C4-2B (cell line): ENCODE data around the gene RXRA.
A peak's percentile ranks its signal among the peaks of the same experiment; 100 is the strongest.

Source experiments
- H3K27ac ChIP-seq: fragments of 450-650 bp; 2 replicates; pipeline ENCODE4 v1.5.1; 2017
- ZFX ChIP-seq: fragments of 450-650 bp; IDR thresholded peaks from 2 replicates; pipeline ENCODE4 v1.6.1; 2017
- TF ChIP-seq, protein P1 (sequence below): fragments of 450-650 bp; conservative IDR thresholded peaks from 2 replicates; pipeline ENCODE4 v1.5.1; 2017; ENCODE audit warnings: mild to moderate bottlenecking

Gene RXRA

DNA sequence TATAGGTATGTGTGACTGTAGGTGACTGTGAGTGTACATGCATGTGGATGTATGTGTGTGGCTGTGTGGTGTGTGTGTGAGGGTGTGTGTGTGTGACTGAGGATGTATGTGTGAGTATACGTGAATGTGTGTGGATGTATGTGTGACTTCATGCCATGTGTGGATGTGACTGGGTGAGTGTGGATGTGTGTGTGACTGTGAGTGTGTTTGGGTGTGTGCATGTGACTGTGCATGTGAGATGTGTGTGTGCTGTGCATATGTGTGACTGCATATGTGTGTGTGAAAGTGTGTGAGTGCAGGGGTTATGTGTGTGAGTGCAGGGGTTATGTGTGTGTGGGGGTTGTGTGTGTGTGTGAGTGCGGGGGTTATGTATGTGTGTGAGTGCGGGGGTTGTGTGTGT, 42.3 kb downstream of the RXRA start:
- H3K27ac ChIP-seq, result peak overlapping the region; percentile 96
- TF ChIP-seq, protein P1, sequence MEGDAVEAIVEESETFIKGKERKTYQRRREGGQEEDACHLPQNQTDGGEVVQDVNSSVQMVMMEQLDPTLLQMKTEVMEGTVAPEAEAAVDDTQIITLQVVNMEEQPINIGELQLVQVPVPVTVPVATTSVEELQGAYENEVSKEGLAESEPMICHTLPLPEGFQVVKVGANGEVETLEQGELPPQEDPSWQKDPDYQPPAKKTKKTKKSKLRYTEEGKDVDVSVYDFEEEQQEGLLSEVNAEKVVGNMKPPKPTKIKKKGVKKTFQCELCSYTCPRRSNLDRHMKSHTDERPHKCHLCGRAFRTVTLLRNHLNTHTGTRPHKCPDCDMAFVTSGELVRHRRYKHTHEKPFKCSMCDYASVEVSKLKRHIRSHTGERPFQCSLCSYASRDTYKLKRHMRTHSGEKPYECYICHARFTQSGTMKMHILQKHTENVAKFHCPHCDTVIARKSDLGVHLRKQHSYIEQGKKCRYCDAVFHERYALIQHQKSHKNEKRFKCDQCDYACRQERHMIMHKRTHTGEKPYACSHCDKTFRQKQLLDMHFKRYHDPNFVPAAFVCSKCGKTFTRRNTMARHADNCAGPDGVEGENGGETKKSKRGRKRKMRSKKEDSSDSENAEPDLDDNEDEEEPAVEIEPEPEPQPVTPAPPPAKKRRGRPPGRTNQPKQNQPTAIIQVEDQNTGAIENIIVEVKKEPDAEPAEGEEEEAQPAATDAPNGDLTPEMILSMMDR, result no peak
- no peak for TF ChIP-seq ZFX

DNA sequence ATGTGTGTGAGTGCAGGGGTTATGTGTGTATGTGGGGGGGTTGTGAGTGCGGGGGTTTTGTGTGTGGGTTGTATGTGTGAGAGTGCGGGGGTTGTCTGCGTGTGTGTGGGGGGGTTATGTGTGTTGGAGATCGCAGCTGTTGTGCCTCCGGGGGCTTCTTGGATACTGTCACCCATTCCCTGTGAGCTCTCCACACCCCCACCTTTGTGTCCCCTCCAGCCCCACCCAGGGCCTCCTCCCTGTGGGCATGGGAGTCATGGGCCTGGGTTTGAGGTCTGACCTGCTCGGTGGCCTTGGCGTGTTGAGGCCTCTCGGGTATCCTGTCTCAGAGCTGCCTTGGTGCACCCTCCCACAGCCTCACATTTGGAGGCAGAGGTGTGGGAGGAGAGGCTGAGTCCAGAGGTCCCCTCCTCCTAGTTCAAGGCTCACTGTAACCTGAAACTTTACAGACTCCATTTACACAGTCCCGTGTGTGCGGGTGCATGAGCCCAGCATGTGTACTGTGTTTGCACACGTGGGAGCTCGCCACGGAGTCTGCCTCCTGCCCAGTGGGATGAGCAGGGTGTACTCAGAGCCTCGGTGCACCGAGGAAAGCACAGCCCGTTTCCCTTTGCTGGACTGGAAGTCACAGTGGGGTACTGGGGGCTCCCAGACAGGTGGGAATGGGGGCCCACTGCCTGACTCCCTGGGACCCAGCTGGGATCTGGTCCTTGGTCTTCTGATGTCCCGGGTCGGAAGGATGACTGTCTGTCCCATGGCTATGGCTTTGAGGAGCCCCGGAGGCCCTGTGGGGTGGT, 43.4 kb downstream of the RXRA start:
- H3K27ac ChIP-seq, result peak overlapping the region; percentile 98

DNA sequence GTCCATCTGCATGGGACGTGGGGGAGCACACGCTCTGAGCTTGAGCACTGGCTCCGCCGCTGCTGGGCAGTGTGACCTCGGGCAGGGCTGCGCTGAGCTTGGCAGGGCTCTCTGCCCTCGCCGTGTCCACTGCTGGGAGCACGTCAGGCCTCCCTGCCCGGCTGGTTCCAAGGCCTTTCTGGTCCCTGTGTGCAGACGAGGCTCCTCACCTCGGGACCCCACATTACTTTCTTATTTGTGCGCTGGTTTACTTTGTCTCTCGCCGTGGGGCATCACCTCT, 43.9 kb downstream of the RXRA start:
- TF ChIP-seq, protein P1, result no peak
- TF ChIP-seq ZFX, result no peak
- H3K27ac ChIP-seq, result peak overlapping the region; percentile 98

More for the DNA sequence above, 43.4 kb downstream of the RXRA start:
- TF ChIP-seq, protein P1, result no peak
- no peak for TF ChIP-seq ZFX

DNA sequence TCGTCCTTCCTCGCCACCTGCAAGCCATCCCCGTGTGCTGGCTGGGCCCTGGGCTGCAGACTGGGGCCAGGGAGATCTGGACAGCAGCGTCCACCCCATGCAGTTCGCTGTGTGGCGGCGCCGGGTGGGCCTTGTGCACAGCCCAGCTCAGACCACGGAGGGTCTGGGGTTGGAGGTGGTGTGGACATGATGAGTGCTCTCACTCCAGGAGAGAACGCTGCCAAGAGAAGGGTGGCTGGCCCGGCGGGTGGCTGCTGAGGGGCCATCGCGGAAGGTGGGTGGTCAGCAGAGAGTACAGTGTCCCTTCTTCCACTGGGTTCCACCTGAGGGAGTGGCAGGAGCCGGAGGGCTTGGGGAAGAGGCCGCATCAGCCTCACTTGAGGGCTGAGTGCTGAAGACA, 44.4 kb downstream of the RXRA start:
- no peak for TF ChIP-seq ZFX
- TF ChIP-seq, protein P1, result no peak
- peak overlapping the region; percentile 98 for H3K27ac ChIP-seq

DNA sequence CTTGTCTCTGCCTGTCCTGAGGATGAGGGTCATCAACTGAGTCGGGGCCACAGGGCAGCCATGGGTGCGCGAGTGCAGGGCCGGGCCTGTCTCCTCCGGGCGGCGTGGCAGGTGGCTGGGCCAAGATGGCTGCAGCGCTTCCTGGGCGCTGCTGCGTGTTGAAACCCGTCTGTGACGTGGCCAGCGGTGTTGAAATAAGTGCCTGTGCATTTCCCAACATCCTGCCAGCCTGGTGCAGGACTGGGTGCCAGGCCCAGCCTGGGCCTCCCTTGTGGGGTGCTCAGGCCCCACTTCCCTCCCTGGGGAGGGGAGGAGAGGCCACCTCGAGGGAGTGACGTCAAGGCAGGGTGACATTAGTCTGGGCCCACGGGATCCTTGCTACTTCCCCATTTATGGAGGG, 45.5 kb downstream of the RXRA start:
- peak overlapping the region; percentile 98 for H3K27ac ChIP-seq

DNA sequence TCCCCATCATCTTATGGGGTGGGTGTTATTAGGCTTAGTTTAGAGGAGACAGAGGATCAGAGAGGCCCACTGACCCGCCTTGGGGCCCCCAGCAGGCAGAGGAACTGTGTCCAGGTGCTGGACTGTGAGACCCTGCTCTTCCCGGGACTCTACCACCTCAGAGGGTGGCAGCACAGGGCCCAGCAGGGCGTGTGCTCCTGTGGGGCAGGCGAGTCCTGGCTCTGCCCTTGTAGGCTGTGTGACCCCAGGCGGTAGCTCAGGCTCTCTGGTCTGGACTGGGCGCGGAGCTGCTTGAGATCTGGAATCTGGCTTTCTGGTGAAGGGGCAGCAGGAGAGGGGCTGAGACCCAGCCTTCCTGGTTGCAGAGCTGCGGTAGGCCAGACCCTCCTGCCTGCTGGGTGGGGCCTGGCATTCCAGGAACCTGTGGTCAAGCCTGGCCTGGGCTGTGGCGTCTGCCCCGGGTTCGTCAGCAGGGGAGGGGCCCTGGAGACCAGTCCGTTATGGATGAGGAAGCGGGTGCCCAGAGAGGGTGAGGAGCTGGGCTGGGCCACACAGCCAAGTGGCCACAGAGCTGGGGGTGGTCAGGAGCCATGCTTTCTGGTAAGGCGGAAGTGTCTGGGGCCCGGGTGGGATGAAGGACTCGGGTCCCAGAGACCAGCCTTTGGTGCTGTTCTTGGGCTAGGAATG, 46.5 kb downstream of the RXRA start:
- H3K27ac ChIP-seq, result peak overlapping the region; percentile 98
- TF ChIP-seq ZFX, result 0 out of 2 replicates have a peak, but pooled peaks have one; percentile 20
- TF ChIP-seq, protein P1, result no peak

More for the DNA sequence above, 45.5 kb downstream of the RXRA start:
- TF ChIP-seq, protein P1, result no peak
- no peak for TF ChIP-seq ZFX

DNA sequence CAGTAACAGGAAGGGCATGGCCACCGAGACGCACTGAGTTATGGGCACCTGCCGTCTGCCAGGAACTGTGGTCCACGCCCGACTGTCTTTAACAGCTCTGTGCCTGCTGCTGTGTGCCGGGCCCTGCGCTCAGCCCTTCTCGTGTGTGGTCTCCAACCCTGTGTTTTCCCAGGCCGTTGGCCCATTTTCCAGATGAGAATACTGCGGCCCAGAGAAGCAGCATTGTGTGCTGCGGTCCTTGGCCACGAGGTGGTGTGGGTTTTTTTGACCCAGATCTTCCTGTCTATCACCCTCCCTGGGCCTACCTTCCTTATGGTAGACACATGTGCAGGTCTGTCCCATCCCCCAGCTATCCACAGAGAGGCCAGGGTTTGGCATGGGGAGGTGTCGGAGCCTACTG, 47.0 kb downstream of the RXRA start:
- TF ChIP-seq ZFX, result no peak
- TF ChIP-seq, protein P1, result no peak; the same call in 1 of the 2 replicates
- H3K27ac ChIP-seq, result peak overlapping the region; percentile 98
